GM18508 (cell line): ENCODE measurements around the gene GPAM.
"Not testable (repeated sequence)": the region's sequence is repeated elsewhere in the genome, so short reads cannot be mapped to it uniquely, and the experiment has no call there.

Source experiments
- ATAC-seq: cut with Tn5 transposase; IDR thresholded peaks from one replicate; pipeline ENCODE4 v1.9.1; 2021; ENCODE audit warnings: moderate number of reproducible peaks; ENCODE audit not compliant: insufficient read depth, unreplicated experiment

The GPAM gene

DNA sequence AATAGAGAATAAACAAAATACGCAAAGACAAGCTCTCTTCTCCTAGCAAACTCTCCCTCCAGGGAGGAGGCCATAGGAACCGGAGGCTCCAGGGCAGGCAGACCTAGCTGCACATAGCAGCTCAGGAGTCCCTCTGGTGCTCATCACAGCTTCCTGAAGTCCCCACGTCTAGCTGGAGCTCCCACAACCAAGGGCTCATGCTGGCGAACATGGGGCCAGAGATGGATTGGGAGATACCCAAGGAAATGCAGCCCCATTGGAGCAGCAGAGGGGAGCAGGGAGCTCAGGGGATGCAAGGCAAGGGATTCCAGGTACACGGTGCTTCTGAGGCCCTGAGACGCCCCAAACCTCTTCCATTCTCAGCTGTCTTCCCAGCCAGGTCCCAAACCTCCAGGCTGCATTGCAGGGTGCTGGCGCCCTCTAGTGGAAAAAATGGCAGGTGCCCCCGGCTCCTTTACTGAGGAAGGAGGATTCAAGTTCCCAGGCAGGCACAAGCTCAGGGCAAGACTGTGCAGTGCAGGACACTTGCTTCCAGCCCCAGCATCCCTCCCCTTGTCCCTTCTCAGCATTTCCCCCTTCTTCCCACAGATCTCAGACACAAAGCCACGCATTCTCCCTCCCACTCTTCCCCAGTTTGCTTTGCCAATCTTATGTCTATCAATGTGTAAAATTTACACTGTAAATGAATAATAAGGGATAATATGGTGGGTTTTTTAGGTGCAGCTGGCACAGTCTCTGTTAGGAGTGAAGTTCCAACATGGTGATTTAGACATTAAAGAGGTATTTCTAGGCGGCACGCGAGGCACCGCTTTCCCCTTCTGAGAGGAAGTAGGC, 46.2 kb downstream of the GPAM start:
- no peak for ATAC-seq

- ATAC-seq: no peak
These were observed 46.9 kb downstream of the GPAM start for GRCh38 chr10:112136486-112137153.

- ATAC-seq: no peak
These were observed 48.0 kb downstream of the GPAM start for GRCh38 chr10:112135604-112136003.

DNA sequence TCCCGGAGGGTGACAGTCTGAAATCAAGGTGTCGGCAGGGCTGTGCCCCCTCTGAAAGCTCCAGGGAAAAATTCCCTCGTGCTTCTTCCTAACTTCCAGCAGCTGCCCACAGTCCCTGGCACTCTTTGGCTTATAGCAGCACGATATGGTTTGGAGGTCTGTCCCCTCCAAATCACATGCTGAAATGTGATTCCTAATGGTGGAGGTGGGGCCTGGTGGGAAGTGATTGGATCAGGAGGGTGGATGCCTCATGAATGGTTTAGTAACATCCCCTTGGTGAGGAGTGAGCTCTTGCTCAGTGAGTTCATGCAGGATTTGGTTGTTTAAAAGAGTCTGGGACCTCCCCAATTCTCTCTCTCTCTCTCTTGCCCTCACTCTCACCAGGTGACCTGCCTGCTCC, 51.1 kb downstream of the GPAM start:
- no peak for ATAC-seq

DNA sequence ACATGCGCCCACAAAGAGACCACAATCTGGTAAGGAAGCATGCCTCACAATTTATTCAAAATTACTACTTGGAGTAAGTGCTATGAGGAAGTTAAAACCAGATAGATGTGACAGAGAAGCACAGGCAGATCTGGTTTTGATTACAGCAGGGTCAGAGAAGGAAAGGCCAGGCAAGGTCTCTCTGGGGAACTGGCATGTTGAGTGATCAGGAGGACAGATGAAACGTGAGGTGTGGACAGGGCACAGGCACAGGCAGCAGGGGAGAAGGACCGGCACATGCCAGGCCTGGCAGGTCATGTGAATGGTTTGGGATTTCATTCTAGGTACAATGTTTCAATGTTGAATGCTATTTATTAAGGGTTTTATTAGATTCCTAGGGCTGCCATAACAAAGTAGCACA, 51.6 kb downstream of the GPAM start:
- no peak for ATAC-seq

DNA sequence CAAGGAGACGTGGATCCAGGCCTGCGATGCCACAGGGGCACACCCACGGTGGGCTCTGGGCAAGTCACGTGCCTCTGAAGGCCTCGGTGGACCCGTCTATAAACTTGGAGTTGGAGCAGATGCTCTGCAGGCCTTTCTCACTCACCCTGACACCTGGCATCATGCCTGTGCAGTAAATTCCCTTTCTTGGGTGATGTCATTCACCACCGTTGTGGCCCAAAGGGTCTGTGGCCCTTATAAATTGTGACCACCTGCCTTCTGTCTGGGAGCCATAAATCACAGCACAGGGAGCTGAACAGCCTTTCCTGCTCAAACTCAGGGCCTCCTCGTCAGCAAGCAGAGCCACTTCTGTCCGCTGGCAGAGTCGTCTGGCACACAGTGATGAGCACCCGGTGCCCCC, 52.2 kb downstream of the GPAM start:
- no peak for ATAC-seq

DNA sequence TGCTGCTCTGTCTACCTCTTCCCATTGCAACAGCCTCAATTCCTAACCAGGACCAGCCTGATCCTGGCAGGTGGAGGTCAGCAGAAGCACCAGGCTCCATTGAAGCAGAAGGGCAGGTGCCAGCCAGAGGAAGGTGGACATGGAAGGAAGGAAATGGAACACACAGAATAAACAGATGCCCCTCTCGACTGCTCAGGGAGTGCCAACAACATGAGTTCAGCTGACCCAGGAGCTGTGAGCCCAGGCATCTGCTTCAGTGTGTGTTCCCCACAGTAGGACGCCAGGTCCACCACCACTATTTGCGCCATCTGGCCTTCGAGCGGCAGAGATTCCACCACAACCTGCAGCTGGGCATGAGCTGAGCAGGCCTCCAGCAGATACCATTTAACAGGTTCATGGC, 56.7 kb downstream of the GPAM start:
- ATAC-seq: no peak

DNA sequence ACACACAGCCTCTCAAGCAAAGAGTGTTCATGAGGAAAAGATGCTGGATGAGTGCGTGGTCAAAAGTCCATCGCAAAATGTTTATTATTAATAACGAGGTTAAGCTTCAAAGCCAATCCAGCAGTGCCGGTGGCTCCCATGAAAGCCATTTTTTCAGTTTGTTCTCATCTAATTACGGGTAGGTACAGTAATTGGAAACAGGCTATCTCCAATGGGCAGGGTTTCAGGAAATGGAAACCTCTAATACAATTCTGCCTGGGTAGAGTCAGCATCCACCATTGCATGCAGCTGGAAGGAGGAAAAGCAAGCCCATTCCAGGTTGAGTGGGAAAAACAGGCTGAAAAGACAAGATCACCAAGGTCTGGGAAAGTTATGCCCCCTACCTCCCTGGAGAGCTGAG, 57.4 kb downstream of the GPAM start:
- ATAC-seq: no peak

- ATAC-seq: no peak
These were observed 58.7 kb downstream of the GPAM start for GRCh38 chr10:112124866-112125265.

DNA sequence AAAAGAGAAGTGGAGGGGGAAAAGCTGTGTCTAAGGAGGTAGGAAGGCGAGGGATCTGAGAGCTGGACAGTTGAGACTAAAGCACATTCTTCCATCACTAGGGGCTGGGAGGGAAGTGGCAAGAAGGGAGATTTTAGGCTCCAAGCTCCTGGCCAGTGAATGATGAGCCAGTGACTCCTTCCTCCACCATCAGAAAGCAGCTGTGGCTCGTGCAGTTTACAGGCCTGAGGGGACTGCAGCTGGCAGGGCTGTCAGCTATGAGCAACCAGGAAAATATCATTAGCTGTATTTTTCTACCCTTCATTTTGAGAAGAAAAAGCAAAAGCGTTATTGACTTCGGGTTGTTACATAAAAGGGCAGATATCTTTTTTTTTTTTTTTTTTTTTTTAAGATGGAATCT, 60.7 kb downstream of the GPAM start:
- ATAC-seq: no peak

- no peak for ATAC-seq
These were observed 63.1 kb downstream of the GPAM start for GRCh38 chr10:112120491-112120890.

DNA sequence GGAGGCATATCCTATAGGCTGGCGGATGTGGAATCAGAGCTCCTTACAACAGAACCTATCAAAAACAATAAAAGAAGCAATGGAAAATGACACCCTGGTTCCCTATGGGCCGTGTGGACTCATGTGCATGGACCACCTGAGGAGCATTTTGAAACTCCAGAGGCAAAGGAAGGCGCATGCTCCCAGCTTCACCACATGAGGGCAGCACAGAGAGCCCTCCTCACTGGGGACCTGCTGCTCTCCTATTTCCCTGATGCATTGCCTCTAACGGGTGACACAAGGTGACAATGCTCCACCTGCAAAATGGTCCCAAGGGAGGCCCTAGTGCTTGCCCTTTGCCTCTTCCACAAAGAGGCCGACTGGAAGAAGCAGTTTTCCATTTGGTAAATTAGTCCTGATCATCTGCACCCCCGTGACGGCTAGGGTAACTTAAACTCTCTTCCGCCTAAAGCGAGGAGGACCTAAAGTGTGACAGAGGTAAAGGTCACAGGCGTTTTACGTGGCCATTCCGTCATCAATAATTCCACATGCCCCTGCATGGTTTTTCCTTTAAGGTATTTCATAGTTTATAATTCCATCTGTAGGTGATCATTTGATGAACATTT, 67.7 kb downstream of the GPAM start:
- ATAC-seq: no peak

DNA sequence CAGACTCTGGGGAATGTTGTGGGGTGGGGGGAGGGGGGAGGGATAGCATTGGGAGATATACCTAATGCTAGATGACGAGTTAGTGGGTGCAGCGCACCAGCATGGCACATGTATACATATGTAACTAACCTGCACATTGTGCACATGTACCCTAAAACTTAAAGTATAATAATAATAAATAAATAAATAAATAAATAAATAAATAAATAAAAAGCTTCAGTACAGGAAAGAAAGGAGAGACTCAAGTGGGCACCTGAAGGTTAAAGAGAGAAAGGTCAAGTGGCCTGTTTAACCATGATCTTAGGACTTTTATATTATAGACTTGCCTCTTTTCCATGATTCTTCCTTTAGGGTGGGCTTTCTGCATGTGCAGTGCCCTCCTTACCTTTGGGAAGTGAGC, 73.8 kb downstream of the GPAM start:
- ATAC-seq: not testable (repeated sequence)
